ENCODE results near the gene RAPGEF3. TPM values are rescaled to one million over a fixed set of nuclear protein-coding genes. Genes with fewer than 3 reads are reported as not detected.

RAPGEF3 gene
- total RNA-seq, 4 donors from 2014 or later: 36.9 to 223 (median 48.5) TPM

GRCh38 chr12:47783821-47784819 is 25.4 kb upstream of the RAPGEF3 start:
- TF ChIP-seq, protein P1, sequence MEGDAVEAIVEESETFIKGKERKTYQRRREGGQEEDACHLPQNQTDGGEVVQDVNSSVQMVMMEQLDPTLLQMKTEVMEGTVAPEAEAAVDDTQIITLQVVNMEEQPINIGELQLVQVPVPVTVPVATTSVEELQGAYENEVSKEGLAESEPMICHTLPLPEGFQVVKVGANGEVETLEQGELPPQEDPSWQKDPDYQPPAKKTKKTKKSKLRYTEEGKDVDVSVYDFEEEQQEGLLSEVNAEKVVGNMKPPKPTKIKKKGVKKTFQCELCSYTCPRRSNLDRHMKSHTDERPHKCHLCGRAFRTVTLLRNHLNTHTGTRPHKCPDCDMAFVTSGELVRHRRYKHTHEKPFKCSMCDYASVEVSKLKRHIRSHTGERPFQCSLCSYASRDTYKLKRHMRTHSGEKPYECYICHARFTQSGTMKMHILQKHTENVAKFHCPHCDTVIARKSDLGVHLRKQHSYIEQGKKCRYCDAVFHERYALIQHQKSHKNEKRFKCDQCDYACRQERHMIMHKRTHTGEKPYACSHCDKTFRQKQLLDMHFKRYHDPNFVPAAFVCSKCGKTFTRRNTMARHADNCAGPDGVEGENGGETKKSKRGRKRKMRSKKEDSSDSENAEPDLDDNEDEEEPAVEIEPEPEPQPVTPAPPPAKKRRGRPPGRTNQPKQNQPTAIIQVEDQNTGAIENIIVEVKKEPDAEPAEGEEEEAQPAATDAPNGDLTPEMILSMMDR (IDR thresholded peaks at IDR 0.05; ENCODE audit: low read depth): no peak

DNA sequence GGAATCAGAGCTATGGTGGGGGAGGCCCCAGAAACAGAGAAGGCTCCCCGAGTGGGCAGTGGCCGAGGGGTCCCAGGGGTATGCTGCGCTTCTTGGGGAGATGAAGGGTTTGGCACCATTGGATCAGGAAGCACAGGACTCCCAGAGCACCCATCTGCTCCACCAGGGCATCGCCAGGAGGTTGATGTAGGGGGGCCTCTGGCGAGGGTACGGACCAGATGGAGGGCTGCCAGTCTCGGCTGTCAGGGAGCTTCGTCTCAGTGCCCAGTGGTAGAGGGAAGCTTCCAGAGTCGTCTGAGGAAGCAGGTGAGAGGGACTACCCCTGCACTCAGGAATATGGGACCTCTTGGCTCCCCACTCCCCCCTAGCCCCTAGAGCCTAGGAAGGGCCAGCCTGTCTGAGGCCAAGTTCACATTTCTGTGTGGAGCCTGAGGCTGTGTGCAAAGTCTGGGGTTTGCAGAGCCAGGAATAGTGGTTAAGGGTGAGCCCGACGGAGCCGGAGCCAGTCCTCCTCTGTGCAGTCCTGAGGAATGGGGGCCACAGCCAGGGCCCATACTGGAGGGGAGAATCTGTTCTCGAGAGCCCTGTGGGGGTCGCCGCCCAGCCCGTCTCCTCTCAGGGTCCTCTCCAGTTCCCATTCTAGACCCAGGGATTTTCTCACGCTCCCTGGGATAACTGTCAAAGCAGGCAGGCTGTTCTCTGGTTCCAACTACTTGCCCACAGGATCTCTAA is 24.5 kb upstream of the RAPGEF3 start:
- TF ChIP-seq, protein P1 (IDR thresholded peaks at IDR 0.05; ENCODE audit: low read depth): no peak

DNA sequence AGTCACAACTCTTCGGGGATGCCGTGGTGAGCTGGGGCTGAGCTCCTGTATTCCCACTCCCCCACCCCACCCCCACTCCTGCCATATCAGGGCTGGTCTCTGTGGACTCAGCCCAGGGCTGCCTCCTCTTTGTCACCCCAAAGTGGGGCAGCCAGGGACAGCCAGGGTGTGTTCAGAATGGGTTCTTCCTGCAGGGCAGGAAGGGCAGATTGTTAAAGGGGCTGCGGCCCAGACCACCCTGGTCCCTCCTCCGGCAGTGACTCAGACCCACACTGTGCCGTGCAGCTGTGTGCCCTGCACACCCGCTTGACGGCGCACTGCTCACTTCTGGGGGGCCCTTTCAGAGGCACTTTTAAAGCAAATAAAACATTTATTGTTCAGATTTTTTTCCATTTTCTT is 23.7 kb upstream of the RAPGEF3 start:
- TF ChIP-seq, protein P1 (IDR thresholded peaks at IDR 0.05; ENCODE audit: low read depth): no peak

DNA sequence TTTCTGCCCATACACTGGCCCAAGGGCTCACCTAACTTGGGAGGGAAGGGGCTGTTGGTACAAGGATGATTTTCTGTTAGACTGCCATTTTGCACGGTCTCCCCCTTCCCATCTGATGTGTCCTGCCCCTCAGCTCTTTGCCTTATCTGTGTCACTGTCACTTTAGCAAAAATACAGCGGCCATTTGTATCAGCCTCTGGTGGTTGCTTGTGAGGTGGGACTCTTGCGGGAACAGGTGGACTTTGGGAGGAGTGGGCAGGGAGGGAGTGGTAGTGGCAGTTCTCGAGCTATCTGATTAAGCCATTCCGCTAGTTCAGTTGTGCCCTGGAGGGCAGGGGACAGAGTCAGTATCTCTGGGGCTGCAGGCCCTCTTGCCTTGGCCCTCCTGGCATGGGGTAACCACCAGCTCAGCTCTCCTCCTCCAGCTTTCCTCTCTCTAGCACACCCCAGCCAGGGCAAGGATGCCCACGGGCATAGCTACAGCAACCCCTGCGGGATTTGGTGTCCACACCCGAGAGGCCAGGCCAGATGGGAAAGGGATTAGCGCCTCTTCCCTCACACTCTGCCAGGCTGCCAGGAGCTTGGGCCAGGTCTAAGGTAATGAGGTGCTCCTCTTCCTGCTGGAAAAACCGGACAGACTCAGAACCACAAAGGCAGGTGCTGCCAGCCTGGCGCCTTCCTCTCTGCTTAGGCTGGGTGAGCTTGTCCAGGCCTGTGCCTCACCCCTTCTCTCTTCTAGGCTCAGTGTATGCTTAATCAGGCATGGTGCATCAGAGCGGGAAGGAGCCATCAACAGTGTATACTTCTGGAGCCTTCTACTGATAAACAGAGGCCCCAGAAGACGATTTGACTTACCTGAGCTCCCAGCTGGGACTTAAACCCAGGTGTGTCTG is 23.0 kb upstream of the RAPGEF3 start:
- TF ChIP-seq, protein P1 (IDR thresholded peaks at IDR 0.05; ENCODE audit: low read depth): no peak

DNA sequence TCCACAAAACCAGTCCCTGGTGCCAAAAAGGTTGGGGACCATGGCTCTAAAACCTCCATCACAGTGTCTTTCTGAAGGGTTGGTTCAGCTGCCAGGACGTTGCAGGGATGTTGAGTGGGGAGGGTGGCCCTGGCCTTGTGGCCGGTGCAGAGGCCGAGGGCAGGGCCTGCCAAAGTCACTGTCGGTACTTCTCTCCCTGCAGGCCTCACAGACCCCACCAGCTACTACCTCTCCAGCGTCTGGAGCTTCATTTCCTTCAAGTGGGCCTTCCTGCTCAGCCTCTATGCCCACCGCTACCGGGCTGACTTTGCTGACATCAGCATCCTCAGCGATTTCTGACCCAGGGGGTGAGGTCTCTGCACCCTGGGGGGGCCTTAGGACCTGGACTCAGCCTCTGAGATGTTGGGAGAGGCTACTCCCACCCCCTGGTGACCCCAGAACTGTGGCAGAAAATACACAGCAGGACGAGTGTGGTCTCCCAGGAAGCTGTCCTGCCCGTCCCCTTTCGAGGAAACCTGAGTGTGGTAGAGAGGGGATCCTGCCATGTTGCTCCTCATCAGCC is 21.3 kb upstream of the RAPGEF3 start:
- TF ChIP-seq, protein P1 (IDR thresholded peaks at IDR 0.05; ENCODE audit: low read depth): no peak

- TF ChIP-seq, protein P1 (IDR thresholded peaks at IDR 0.05; ENCODE audit: low read depth): no peak
Observed at GRCh38 chr12:47779301-47779942, 20.7 kb upstream of the RAPGEF3 start.

All from subcutaneous adipose tissue (tissue), 4 donors.